Adrenal gland (tissue), 12 donors: ENCODE measurements around the gene GPC5. TPM values are rescaled to one million over a fixed set of nuclear protein-coding genes. Genes with fewer than 3 reads are reported as not detected.

Experiments
- DNase-seq, 7 donors: peaks; one replicate each; pipeline ENCODE4 v3.0.0-alpha.2; 2019 to 2020
- H3K27ac ChIP-seq, 5 donors: fragments of 200-600 bp; sonication (generic) in 4 of 5; 1 replicate in 3 of 5; 2 replicates in 2 of 5; pipeline versions ENCODE4 v1.5.1 to v1.8.0; 2016 to 2020; ENCODE audit warnings: mild to moderate bottlenecking in 1 of 5
- H3K27me3 ChIP-seq: fragments of 200-600 bp; 2 replicates; pipeline ENCODE4 v1.8.0; 2021
- H3K36me3 ChIP-seq, 2 donors: fragments of 200-600 bp; replicated peaks in 1 of 2; 1 replicate in 1 of 2; 2 replicates in 1 of 2; pipeline versions ENCODE4 v1.5.1 to v1.8.0; 2018 to 2022
- H3K4me1 ChIP-seq, 2 donors: fragments of 200-600 bp; replicated peaks in 1 of 2; 1 replicate in 1 of 2; 2 replicates in 1 of 2; pipeline versions ENCODE4 v1.5.1 to v1.8.0; 2018 to 2021
- H3K4me3 ChIP-seq, 4 donors: fragments of 200-600 bp; sonication (generic) in 3 of 4; one replicate each; pipeline ENCODE4 v1.5.1; 2016 to 2018
- H3K9me3 ChIP-seq, 3 donors: fragments of 200-600 bp; sonication (generic) in 1 of 3; replicated peaks in 1 of 3; 1 replicate in 2 of 3; 2 replicates in 1 of 3; pipeline versions ENCODE4 v1.5.1 to v1.8.0; 2016 to 2021
- POLR2A ChIP-seq, 2 donors: fragments of 450-650 bp; IDR thresholded peaks; one replicate each; pipeline ENCODE4 v1.6.1; 2017; ENCODE audit warnings: antibody characterized with exemption in 2 of 2, mild to moderate bottlenecking in 2 of 2, moderate library complexity in 1 of 2
- WGBS, 4 donors: extraction: QIAGEN DNeasy Blood & Tissue Kit in 2 of 4; methylation state at CpG; one replicate each; pipeline versions ENCODE4 v1.1.5 to v1.1.7; 2013 to 2017; 5-methylcytosine and 5-hydroxymethylcytosine counted together
- intact Hi-C, 2 donors: fragments of 100-400 bp; cut with DNase I; formaldehyde crosslinking; loops; one replicate each; pipeline versions ENCODE4 v1.14.1 to v1.15.0; 2022 to 2023
- polyA plus RNA-seq, 3 donors: library from polyadenylated mRNA; stranded (reverse); fragments of 200-250 nt in 2 of 3; fragments of 350-450 nt in 1 of 3; fragmentation: Illumina TruSeq in 1 of 3; extraction: RNeasy Lipid Tissue Mini Kit (QIAGEN cat#74804) in 1 of 3; gene quantifications; one replicate each; pipeline ENCODE4 v1.2.3, GENCODE V29; 2013 to 2014
- total RNA-seq, 9 donors: library from RNA; depleted of rRNA in 4 of 9; stranded (reverse); fragments of >200 nt in 4 of 9; fragments of 120-200 nt in 1 of 9; fragmentation: NEBNext Ultra II Directional in 1 of 9; extraction: Animal tissue kit (Norgen Biotek cat#: 25700) in 1 of 9; gene quantifications; one replicate each; pipeline versions ENCODE4 v1.1.0 to v1.2.4, GENCODE V29; 2013 to 2023
- TF ChIP-seq, protein P1 (sequence below), 6 experiments: fragments of 450-650 bp in 4 of 6; fragments of 200-600 bp in 2 of 6; sonication (generic) in 1 of 6; IDR thresholded peaks; 1 replicate in 5 of 6; 2 replicates in 1 of 6; pipeline versions ENCODE4 v1.5.1 to v1.8.0; 2016 to 2021; ENCODE audit warnings: antibody characterized with exemption in 6 of 6, mild to moderate bottlenecking in 2 of 6, moderate library complexity in 1 of 6
- donor health status: healthy with polysubstance abuse.
- donor health status: Bipolar disorder and iron deficiency.
- donor health status: DM: yes; HTN: yes; CAD: no.
- donor health status: DM: no; HTN: no; CAD: no.
- donor health status: DM: no; HTN: no; CAD: no.
- donor health status: DM: yes; HTN: yes; CAD: no.

The GPC5 gene
- total and polyA plus RNA-seq, 12 donors: 0.24 to 7.7 (median 2.1) TPM; not detected in 4

GRCh38 chr13:91648012-91648411 lies 249.6 kb downstream of the GPC5 start:
- H3K27ac ChIP-seq: no peak overlapping the region
- H3K27me3 ChIP-seq: no peaks in the 10 kb centered on the region
- no peaks in the 10 kb centered on the region for H3K9me3 ChIP-seq
- H3K36me3 ChIP-seq: no peaks in the 10 kb centered on the region
- intact Hi-C loops: no loop called here
- no peak for DNase-seq
- TF ChIP-seq, protein P1, sequence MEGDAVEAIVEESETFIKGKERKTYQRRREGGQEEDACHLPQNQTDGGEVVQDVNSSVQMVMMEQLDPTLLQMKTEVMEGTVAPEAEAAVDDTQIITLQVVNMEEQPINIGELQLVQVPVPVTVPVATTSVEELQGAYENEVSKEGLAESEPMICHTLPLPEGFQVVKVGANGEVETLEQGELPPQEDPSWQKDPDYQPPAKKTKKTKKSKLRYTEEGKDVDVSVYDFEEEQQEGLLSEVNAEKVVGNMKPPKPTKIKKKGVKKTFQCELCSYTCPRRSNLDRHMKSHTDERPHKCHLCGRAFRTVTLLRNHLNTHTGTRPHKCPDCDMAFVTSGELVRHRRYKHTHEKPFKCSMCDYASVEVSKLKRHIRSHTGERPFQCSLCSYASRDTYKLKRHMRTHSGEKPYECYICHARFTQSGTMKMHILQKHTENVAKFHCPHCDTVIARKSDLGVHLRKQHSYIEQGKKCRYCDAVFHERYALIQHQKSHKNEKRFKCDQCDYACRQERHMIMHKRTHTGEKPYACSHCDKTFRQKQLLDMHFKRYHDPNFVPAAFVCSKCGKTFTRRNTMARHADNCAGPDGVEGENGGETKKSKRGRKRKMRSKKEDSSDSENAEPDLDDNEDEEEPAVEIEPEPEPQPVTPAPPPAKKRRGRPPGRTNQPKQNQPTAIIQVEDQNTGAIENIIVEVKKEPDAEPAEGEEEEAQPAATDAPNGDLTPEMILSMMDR (IDR thresholded peaks at IDR 0.05): no peak
- no peak for TF ChIP-seq POLR2A (IDR thresholded peaks at IDR 0.05)
- H3K4me1 ChIP-seq: no peaks in the 10 kb centered on the region
- no peak overlapping the region for H3K4me3 ChIP-seq

GRCh38 chr13:91649456-91649855 lies 251.0 kb downstream of the GPC5 start:
- 93 to 99% (median 96%) methylated on average over 2 of the region's 2 CpGs for WGBS, 4 donors
- TF ChIP-seq POLR2A (IDR thresholded peaks at IDR 0.05): no peak
- TF ChIP-seq, protein P1 (IDR thresholded peaks at IDR 0.05): no peak
- intact Hi-C loops: no loop called here

DNA sequence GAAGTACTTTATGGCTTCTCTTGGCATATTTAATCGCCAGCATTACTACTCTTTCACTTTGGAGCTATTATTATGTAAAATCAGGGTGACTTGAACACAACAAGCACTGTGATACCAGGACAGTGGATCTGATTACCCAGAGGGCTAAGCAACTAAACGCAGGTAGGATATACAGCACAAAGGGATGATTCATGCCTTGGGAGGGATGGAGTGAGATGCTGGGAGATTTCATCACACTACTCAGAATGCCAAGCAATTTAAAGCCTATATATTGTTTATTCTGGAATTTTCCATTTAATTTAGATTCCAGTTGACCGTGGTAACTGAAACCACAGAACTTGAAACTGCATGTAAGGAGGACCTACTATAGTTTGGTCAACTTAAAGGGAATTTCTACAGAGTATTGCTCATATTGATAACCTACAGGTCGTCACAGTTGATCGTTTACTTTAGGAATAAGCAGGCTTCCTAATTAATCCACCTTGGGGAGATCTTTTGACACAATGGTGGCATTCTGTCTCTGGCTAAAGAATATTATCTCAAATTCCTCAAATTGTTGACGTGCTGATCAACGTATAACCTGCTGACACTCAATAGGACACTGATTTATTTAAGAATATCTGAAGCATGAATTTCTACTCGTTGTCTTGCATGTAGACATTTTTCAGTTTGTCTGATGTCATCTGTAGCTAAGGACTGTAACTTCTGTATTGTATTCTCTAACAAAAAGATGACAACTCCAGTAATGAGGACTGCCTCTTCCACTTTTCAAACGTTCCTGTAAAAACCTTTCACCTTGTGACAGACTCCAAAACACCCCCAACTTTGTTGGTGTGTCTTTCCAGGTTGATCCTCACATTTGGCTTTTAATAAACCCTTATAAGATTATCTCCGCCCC lies 254.2 kb downstream of the GPC5 start:
- no peaks in the 10 kb centered on the region for H3K4me1 ChIP-seq
- no peaks in the 10 kb centered on the region for H3K27me3 ChIP-seq
- TF ChIP-seq, protein P1 (IDR thresholded peaks at IDR 0.05): no peak
- TF ChIP-seq POLR2A (IDR thresholded peaks at IDR 0.05): no peak
- intact Hi-C loops: no loop called here
- no peaks in the 10 kb centered on the region for H3K36me3 ChIP-seq
- H3K27ac ChIP-seq: no peak overlapping the region
- H3K4me3 ChIP-seq: no peak overlapping the region
- WGBS, 4 donors: 66 to 76% (median 74%) methylated on average over 10 of the region's 10 CpGs
- no peak for DNase-seq
- H3K9me3 ChIP-seq: no peaks in the 10 kb centered on the region

More at GRCh38 chr13:91649456-91649855, 251.0 kb downstream of the GPC5 start:
- Histone ChIP-seq H3K27ac (no peak overlapping the region), H3K4me1 (no peaks in the 10 kb centered on the region), H3K9me3 (no peaks in the 10 kb centered on the region), H3K4me3 (no peak overlapping the region), H3K36me3 (no peaks in the 10 kb centered on the region), H3K27me3 (no peaks in the 10 kb centered on the region)
- no peak for DNase-seq

DNA sequence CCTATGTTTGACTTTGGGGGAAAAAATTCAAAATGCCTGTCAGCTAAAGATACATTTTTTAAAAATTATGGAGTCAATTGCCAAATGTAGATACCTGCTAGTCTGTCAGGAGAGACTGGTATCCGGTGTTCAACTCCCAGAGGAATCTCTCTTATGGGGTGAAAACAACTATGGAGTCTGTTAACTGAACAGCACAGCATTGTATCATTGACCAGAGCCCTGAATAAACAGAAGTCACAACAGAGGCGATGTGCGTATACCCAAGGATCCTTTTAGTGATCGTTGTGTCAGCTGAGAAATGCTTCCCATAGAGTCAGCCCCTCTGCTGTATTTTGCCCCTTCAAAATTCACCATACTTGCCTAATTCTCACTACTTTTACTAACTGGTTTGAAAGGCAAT lies 257.3 kb downstream of the GPC5 start:
- Histone ChIP-seq H3K4me1 (no peaks in the 10 kb centered on the region), H3K9me3 (no peaks in the 10 kb centered on the region), H3K4me3 (no peak overlapping the region), H3K27me3 (no peaks in the 10 kb centered on the region), H3K27ac (no peak overlapping the region), H3K36me3 (no peaks in the 10 kb centered on the region)
- no peak for DNase-seq
- TF ChIP-seq, protein P1 (IDR thresholded peaks at IDR 0.05): no peak
- TF ChIP-seq POLR2A (IDR thresholded peaks at IDR 0.05): no peak
- WGBS, 4 donors: 88 to 93% (median 91%) methylated on average over 4 of the region's 4 CpGs
- intact Hi-C loops: no loop called here
